ENCODE data around the gene TMEM184B.
"Not testable (repeated sequence)": the region's sequence is repeated elsewhere in the genome, so short reads cannot be mapped to it uniquely, and the experiment has no call there.

Gene TMEM184B

GRCh38 chr22:38177926-38178604 is 94.7 kb downstream of the TMEM184B start:
- no peak overlapping the region for H3K4me3 ChIP-seq (ENCODE audit: low read length)
- no peak for TF ChIP-seq ZNF274 (IDR thresholded peaks at IDR 0.05; ENCODE audit: low read depth, low read length)

- not testable (repeated sequence) for H3K4me3 ChIP-seq (ENCODE audit: low read length)
These were observed 95.3 kb downstream of the TMEM184B start for GRCh38 chr22:38177571-38177925.

- no peak overlapping the region for H3K4me3 ChIP-seq (ENCODE audit: low read length)
- TF ChIP-seq ZNF274 (IDR thresholded peaks at IDR 0.05; ENCODE audit: low read depth, low read length): no peak
These were observed 95.8 kb downstream of the TMEM184B start for GRCh38 chr22:38177044-38177443.

- TF ChIP-seq ZNF274 (IDR thresholded peaks at IDR 0.05; ENCODE audit: low read depth, low read length): no peak
- H3K4me3 ChIP-seq (ENCODE audit: low read length): no peak overlapping the region
These were observed 96.6 kb downstream of the TMEM184B start for GRCh38 chr22:38176170-38176741.

DNA sequence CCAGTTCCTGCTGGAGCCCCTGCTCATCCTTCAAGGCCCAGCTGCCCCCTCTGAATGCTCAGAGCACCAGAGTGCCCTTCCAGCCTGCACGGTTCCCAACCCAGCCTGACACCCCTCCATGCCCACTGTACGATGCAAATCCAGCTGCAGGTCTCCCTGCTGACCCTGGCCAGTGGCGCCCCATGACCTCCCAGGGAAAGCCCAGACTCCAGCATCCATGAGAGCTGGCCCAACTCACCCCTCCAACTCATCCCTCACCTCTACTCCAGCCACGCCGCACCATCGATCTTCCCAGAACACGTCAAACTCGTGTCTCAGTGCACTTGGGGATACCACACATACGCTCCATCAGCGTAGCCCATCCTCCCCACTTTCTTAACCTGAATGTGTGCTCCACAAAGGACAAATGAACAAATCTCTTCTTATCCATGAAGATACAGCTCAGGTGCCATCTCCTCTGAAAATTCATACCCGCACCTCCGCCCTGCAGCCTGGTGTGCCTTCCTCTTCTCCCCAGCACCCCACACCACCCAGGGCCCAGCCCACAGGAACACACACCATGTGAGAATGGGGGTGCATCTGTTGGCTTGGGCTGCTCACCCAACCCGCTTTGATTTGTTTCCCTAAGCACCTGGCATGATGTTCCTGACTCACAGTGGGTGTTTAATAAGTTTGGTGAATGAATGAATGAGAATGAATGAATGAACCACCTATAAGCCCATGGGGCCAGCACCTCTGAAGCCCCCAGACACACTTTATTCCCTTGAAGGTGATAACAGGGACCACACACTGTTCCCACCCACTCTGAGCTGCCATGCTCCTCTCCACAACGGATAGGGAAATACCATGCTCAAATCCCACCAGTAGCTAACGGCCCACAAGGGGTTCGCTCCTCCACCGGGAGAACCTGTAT is 97.3 kb downstream of the TMEM184B start:
- TF ChIP-seq ZNF274 (IDR thresholded peaks at IDR 0.05; ENCODE audit: low read depth, low read length): no peak
- no peak overlapping the region for H3K4me3 ChIP-seq (ENCODE audit: low read length)

GRCh38 chr22:38174626-38175025 is 98.2 kb downstream of the TMEM184B start:
- H3K4me3 ChIP-seq (ENCODE audit: low read length): no peak overlapping the region
- TF ChIP-seq ZNF274 (IDR thresholded peaks at IDR 0.05; ENCODE audit: low read depth, low read length): no peak

DNA sequence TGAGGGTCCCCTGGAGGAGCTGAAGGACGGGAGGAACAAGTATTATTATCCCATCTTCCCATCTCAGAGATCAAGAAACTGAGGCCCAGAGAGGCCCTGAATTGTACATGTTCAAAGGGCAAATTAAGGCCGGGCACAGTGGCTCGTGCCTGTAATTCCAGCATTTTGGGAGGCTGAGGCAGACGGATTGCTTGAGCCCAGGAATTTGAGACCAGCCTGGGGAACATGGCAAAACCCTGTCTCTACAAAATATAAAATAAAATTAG is 99.2 kb downstream of the TMEM184B start:
- H3K4me3 ChIP-seq (ENCODE audit: low read length): no peak overlapping the region
- TF ChIP-seq ZNF274 (IDR thresholded peaks at IDR 0.05; ENCODE audit: low read depth, low read length): no peak

GRCh38 chr22:38172832-38173640 is 99.8 kb downstream of the TMEM184B start:
- H3K4me3 ChIP-seq (ENCODE audit: low read length): no peak overlapping the region
- TF ChIP-seq ZNF274 (IDR thresholded peaks at IDR 0.05; ENCODE audit: low read depth, low read length): no peak

DNA sequence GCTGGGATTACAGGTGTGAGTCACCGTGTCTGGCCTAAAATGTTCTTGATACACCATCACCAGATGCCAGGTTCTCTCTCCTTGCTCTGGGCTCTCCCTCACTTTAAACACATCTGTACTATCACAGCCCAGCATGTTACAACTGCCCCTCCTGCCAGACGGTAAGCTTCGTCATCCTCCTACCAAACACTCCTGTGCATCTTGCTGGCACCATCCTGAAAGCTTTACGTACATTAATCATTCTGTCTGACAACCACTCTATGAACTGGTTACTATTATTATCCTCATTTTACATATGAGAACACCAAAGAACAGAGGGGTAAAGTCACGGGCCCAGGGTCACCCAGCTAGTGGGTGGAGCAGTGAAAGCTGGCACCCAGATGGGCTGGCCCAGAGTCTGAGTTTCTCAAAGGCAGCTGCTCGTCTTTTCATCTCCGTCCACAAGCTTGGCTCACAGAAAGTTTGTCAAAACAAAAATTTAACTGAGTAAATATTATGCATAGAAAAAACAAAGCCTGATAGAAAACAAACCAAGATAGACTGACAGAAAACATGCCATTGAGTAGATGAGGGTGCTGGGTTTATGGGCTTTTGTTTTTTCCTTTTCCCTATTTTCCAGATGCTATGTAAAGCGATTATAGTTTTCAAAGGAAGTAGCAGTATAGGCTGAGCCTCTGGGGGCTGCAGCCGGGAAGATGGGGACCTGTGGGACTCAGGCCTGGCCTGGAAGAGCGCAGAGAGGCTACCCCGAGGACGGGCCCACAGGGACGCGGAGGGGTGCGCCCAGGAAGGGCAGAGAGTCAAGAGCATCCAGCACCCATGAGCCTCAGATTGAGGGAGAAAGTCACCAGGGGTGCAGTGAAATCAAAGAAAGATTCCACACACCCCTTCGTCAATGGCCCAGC is 100.6 kb downstream of the TMEM184B start:
- TF ChIP-seq ZNF274 (IDR thresholded peaks at IDR 0.05; ENCODE audit: low read depth, low read length): no peak
- no peak overlapping the region for H3K4me3 ChIP-seq (ENCODE audit: low read length)

DNA sequence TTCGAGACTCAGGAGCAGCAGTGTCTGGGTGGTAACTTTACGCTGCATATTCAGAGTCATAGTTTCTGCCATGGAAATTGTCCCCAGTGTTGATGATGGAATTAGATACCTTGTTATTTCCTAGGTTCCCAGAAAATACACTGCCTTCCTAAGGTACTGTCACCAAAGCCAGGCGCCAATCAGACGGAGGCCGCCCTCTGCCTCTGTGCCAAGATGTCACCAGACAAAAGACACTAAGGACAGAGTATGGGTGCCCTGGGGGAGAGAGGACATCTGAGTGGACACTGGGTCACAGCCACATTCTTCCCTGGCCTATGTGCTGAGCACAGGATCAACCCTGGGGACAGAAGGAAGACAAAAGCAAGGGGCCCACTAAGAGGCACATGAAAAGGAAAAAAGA is 102.3 kb downstream of the TMEM184B start:
- no peak overlapping the region for H3K4me3 ChIP-seq (ENCODE audit: low read length)

More for the DNA sequence above, 102.3 kb downstream of the TMEM184B start:
- TF ChIP-seq ZNF274 (IDR thresholded peaks at IDR 0.05; ENCODE audit: low read depth, low read length): no peak
